HCT116 (cell line): ENCODE results near the gene MAEA. TPM values are rescaled to one million over a fixed set of nuclear protein-coding genes. Genes with fewer than 3 reads are reported as not detected.

Experiments
- ATAC-seq: fragments of 200-7000 bp; cut with Tn5 transposase; 2 replicates; pipeline ENCODE4 v1.9.1; 2020; ENCODE audit warnings: mild to moderate bottlenecking, moderate library complexity
- BruUV-seq: library from RNA; stranded (reverse); fragments of 400-500 nt; replicated peaks from 2 replicates; lab custom pipeline; 2021; lab: Mats Ljungman, UMichigan
- CTCF ChIA-PET: fragments of 300-600 bp; sonication (Branson Sonifier 250); formaldehyde crosslinking; loops from one replicate; lab custom pipeline; 2021; ENCODE audit warnings: antibody characterized with exemption; lab: Charles Lee
- POLR2A ChIA-PET: fragments of 300-600, 350-600 bp; sonication (Branson Sonifier 250); formaldehyde crosslinking; loops from one replicate; lab custom pipeline; 2021; ENCODE audit warnings: antibody characterized with exemption; lab: Charles Lee
- RAD21 ChIA-PET, 2 experiments: fragments of 300-600 bp; sonication (Branson Sonifier 250); formaldehyde crosslinking; loops; one replicate each; lab custom pipeline; 2023; ENCODE audit warnings: low total read pairs in 2 of 2; ENCODE audit not compliant: uncharacterized antibody in 2 of 2, unreplicated experiment in 2 of 2, low non-redundant PET in 1 of 2; lab: Charles Lee
- DNase-seq: peaks from one replicate; pipeline ENCODE4 v3.0.0-alpha.2; 2010; ENCODE audit warnings: low read depth, low spot score
- H2AFZ ChIP-seq: fragments of 200-600 bp; shearing (Covaris generic), sonication (generic); 2 replicates; pipeline ENCODE4 v1.6.1; 2017; ENCODE audit warnings: low read depth, mixed run types, mixed read lengths, antibody characterized with exemption, low read length; ENCODE audit not compliant: poor library complexity, severe bottlenecking
- H3K27ac ChIP-seq: 2 replicates; pipeline ENCODE4 v1.5.1; 2012; ENCODE audit warnings: low read depth, low read length
- H3K27me3 ChIP-seq: fragments of 200-600 bp; sonication (generic); 2 replicates; pipeline ENCODE4 v1.6.1; 2016; ENCODE audit warnings: mixed run types, low read length, mixed read lengths; ENCODE audit not compliant: insufficient read depth
- H3K36me3 ChIP-seq, 2 experiments: fragments of 200-500 bp in 1 of 2; fragments of 200-600 bp in 1 of 2; sonication (Bioruptor generic) in 1 of 2; sonication (generic) in 1 of 2; 2 replicates each; pipeline versions ENCODE4 v1.5.1 to v1.6.1; 2014 to 2016; ENCODE audit warnings: low read length in 2 of 2, inconsistent platforms in 1 of 2, mixed read lengths in 1 of 2, mixed run types in 1 of 2; ENCODE audit not compliant: insufficient read depth in 2 of 2, control insufficient read depth in 1 of 2
- H3K4me1 ChIP-seq, 2 experiments: fragments of 200-600 bp in 1 of 2; sonication (generic) in 1 of 2; 2 replicates each; pipeline versions ENCODE4 v1.5.1 to v1.6.1; 2012 to 2017; ENCODE audit warnings: low read length in 2 of 2, inconsistent platforms in 1 of 2, mild to moderate bottlenecking in 1 of 2, mixed read lengths in 1 of 2, mixed run types in 1 of 2, moderate library complexity in 1 of 2; ENCODE audit not compliant: insufficient read depth in 2 of 2, control insufficient read depth in 1 of 2
- H3K4me2 ChIP-seq: fragments of 200-600 bp; sonication (generic); 2 replicates; pipeline ENCODE4 v1.6.1; 2017; ENCODE audit warnings: mixed run types, low read length, mixed read lengths
- H3K4me3 ChIP-seq, 2 experiments: fragments of 200-600 bp in 1 of 2; sonication (generic) in 1 of 2; replicated peaks in 1 of 2; 2 replicates each; pipeline ENCODE4 v1.5.1; 2011 to 2016; ENCODE audit warnings: low read length in 2 of 2, control low read depth in 1 of 2, low read depth in 1 of 2, mild to moderate bottlenecking in 1 of 2, mixed read lengths in 1 of 2, mixed run types in 1 of 2
- H3K79me2 ChIP-seq: fragments of 200-600 bp; sonication (generic); 2 replicates; pipeline ENCODE4 v1.6.1; 2017; ENCODE audit warnings: mild to moderate bottlenecking, mixed run types, low read length, moderate library complexity, mixed read lengths; ENCODE audit not compliant: insufficient read depth
- H3K9ac ChIP-seq: fragments of 200-600 bp; sonication (generic); 2 replicates; pipeline ENCODE4 v1.6.1; 2016; ENCODE audit warnings: low read length, mixed read lengths
- H3K9me2 ChIP-seq: fragments of 200-600 bp; sonication (generic), shearing (Covaris generic); 2 replicates; pipeline ENCODE4 v1.6.1; 2017; ENCODE audit warnings: mixed run types, mild to moderate bottlenecking, moderate library complexity; ENCODE audit not compliant: insufficient read depth
- H3K9me3 ChIP-seq, 2 experiments: fragments of 200-500 bp in 1 of 2; fragments of 200-600 bp in 1 of 2; sonication (Bioruptor generic) in 1 of 2; sonication (generic) in 1 of 2; 2 replicates each; pipeline ENCODE4 v1.6.1; 2014 to 2017; ENCODE audit warnings: low read length in 2 of 2, mixed read lengths in 2 of 2, inconsistent platforms in 1 of 2, low read depth in 1 of 2, mild to moderate bottlenecking in 1 of 2, mixed run types in 1 of 2, moderate library complexity in 1 of 2; ENCODE audit not compliant: control insufficient read depth in 1 of 2, insufficient read depth in 1 of 2
- H4K20me1 ChIP-seq: fragments of 200-600 bp; sonication (generic), shearing (Covaris generic); 2 replicates; pipeline ENCODE4 v1.6.1; 2017; ENCODE audit warnings: mixed run types, mild to moderate bottlenecking, moderate library complexity; ENCODE audit not compliant: insufficient read depth
- ATF3 ChIP-seq: IDR thresholded peaks from 2 replicates; pipeline ENCODE4 v1.6.1; 2012
- CBX3 ChIP-seq: IDR thresholded peaks from 2 replicates; pipeline ENCODE4 v1.6.1; 2012; ENCODE audit warnings: low read depth
- CEBPB ChIP-seq: IDR thresholded peaks from 2 replicates; pipeline ENCODE4 v1.6.1; 2012; ENCODE audit warnings: low read depth
- CTCF ChIP-seq, 3 experiments: fragments of 200-600 bp in 1 of 3; sonication (generic) in 1 of 3; IDR thresholded peaks in 2 of 3; conservative IDR thresholded peaks in 1 of 3; 2 replicates each; pipeline ENCODE4 v1.5.1; 2012 to 2017; ENCODE audit warnings: low read depth in 2 of 3, low read length in 2 of 3, antibody characterized with exemption in 1 of 3, borderline replicate concordance in 1 of 3, control low read depth in 1 of 3, mild to moderate bottlenecking in 1 of 3, mixed read lengths in 1 of 3, mixed run types in 1 of 3, moderate library complexity in 1 of 3; ENCODE audit not compliant: insufficient read depth in 1 of 3
- EZH2 ChIP-seq: fragments of 200-600 bp; sonication (generic); IDR thresholded peaks from 2 replicates; pipeline ENCODE4 v1.6.1; 2017; ENCODE audit warnings: antibody characterized with exemption, mixed run types
- EZH2phosphoT487 ChIP-seq: fragments of 200-600 bp; IDR thresholded peaks from 2 replicates; pipeline ENCODE4 v1.6.1; 2018; ENCODE audit warnings: antibody characterized with exemption, borderline replicate concordance
- FOSL1 ChIP-seq: IDR thresholded peaks from 2 replicates; pipeline ENCODE4 v1.6.1; 2012; ENCODE audit warnings: low read depth
- JUND ChIP-seq: IDR thresholded peaks from 2 replicates; pipeline ENCODE4 v1.6.1; 2012
- POLR2A ChIP-seq: IDR thresholded peaks from 2 replicates; pipeline ENCODE4 v1.7.0; 2011; ENCODE audit warnings: borderline replicate concordance; ENCODE audit not compliant: insufficient read depth, insufficient read length; ENCODE audit errors: extremely low read depth
- POLR2AphosphoS5 ChIP-seq: IDR thresholded peaks from 2 replicates; pipeline ENCODE4 v1.6.1; 2011; ENCODE audit warnings: mild to moderate bottlenecking, low read depth, low read length, moderate library complexity
- RAD21 ChIP-seq: IDR thresholded peaks from 2 replicates; pipeline ENCODE4 v1.6.1; 2012; ENCODE audit warnings: low read depth, mild to moderate bottlenecking
- REST ChIP-seq: IDR thresholded peaks from 2 replicates; pipeline ENCODE4 v1.6.1; 2012; ENCODE audit warnings: low read depth
- SRF ChIP-seq: IDR thresholded peaks from 2 replicates; pipeline ENCODE4 v1.6.1; 2012; ENCODE audit warnings: low read depth
- YY1 ChIP-seq: IDR thresholded peaks from 2 replicates; pipeline ENCODE4 v1.6.1; 2011; ENCODE audit warnings: low read length, low read depth, moderate library complexity, mild to moderate bottlenecking; ENCODE audit not compliant: insufficient replicate concordance; ENCODE audit errors: extremely low read depth
- ZBTB33 ChIP-seq: IDR thresholded peaks from 2 replicates; pipeline ENCODE4 v1.6.1; 2011; ENCODE audit warnings: mild to moderate bottlenecking, low read length, moderate library complexity; ENCODE audit not compliant: insufficient replicate concordance; ENCODE audit errors: extremely low read depth
- ZFX ChIP-seq: fragments of 450-650 bp; IDR thresholded peaks from 2 replicates; pipeline ENCODE4 v1.6.1; 2017
- ZNF274 ChIP-seq: fragments of 200-500 bp; sonication (Bioruptor generic); IDR thresholded peaks from 2 replicates; pipeline ENCODE4 v1.6.1; 2014; ENCODE audit warnings: mild to moderate bottlenecking, low read depth, low read length, inconsistent platforms
- intact Hi-C: fragments of 100-400 bp; cut with micrococcal nuclease; formaldehyde crosslinking; loops from 2 replicates; pipeline ENCODE4 v1.10.0; 2022
- total RNA-seq: library from RNA; stranded (reverse); gene quantifications from one replicate; pipeline ENCODE4 v1.2.1, GENCODE V29; 2021; ENCODE audit not compliant: unreplicated experiment

Gene MAEA
- total RNA-seq, 1 experiment from 2014 or later = 88.3 TPM

GRCh38 chr4:1289207-1290164 lies at the start of gene MAEA (continued):
- TF ChIP-seq ATF3 (no peak), POLR2AphosphoS5 (peak; percentile 91), CBX3 (no peak), FOSL1 (no peak), ZBTB33 (no peak)

GRCh38 chr4:1239950-1240307 lies 49.8 kb upstream of the MAEA start:
- H3K36me3 ChIP-seq = peaks cover 16 to 27% of the 10 kb centered on the region in 2 experiments; a peak in 3 of 4 replicates
- no peak overlapping the region for H2AFZ ChIP-seq
- no peak overlapping the region for H3K4me3 ChIP-seq
- H3K9me3 ChIP-seq = no peaks in the 10 kb centered on the region
- no peaks in the 10 kb centered on the region for H3K4me1 ChIP-seq
- no peak overlapping the region for H3K4me2 ChIP-seq
- BruUV-seq = no TSS peak
- no peaks in the 10 kb centered on the region for H3K27me3 ChIP-seq
- no peaks in the 10 kb centered on the region for H4K20me1 ChIP-seq
- H3K79me2 ChIP-seq = peaks cover 74% of the 10 kb centered on the region
- intact Hi-C loops = no loop called here
- ChIA-PET POLR2A (no interaction called here), CTCF (no interaction called here), RAD21 (no interaction called here)
- no peak overlapping the region for H3K27ac ChIP-seq
- H3K9me2 ChIP-seq = no peaks in the 10 kb centered on the region
- H3K9ac ChIP-seq = no peak overlapping the region
- ATAC-seq (no peak), DNase-seq (no peak)
- TF ChIP-seq YY1 (no peak), EZH2phosphoT487 (no peak), EZH2 (no peak), POLR2A (no peak), ZFX (no peak), REST (no peak), JUND (no peak), CEBPB (no peak), ATF3 (no peak), RAD21 (no peak), SRF (no peak), CTCF (IDR thresholded peaks at IDR 0.05 in 2 of 3, conservative IDR thresholded peaks at IDR 0.05 in 1 of 3; ENCODE audit: borderline replicate concordance in 1 of 3, insufficient read depth in 1 of 3, low read depth in 2 of 3, low read length in 2 of 3) (no peak), ZNF274 (no peak)
